Measurements from ENCODE around the gene SCARF2. TPM values are rescaled to one million over a fixed set of nuclear protein-coding genes. Genes with fewer than 3 reads are reported as not detected.
A peak's percentile ranks its signal among the peaks of the same experiment; 100 is the strongest.
"Not testable (repeated sequence)": the region's sequence is repeated elsewhere in the genome, so short reads cannot be mapped to it uniquely, and the experiment has no call there.

The SCARF2 gene
- total RNA-seq, 6 donors from 2014 or later = 10.1 to 36.7 (median 16.1) TPM

- ATAC-seq (ENCODE audit: low FRiP score in 2 of 2) = no peak
- Histone ChIP-seq H3K36me3 (no peaks in the 10 kb centered on the region), H3K4me3 (no peak overlapping the region), H3K27me3 (no peaks in the 10 kb centered on the region), H3K27ac (no peak overlapping the region), H3K4me1 (peaks cover 0 to 8% (median 2%) of the 10 kb centered on the region in 4 donors), H3K9me3 (no peaks in the 10 kb centered on the region)
- 90 to 91% methylated on average over 9 of the region's 9 CpGs for WGBS, 2 donors
- TF ChIP-seq POLR2A (IDR thresholded peaks at IDR 0.05) (no peak), EP300 (IDR thresholded peaks at IDR 0.05) (no peak), POLR2AphosphoS5 (IDR thresholded peaks at IDR 0.05) (no peak), CTCF (IDR thresholded peaks at IDR 0.05) (no peak)
- no peak for DNase-seq
Observed at GRCh38 chr22:20413217-20414058, 24.2 kb downstream of the SCARF2 start.

- ATAC-seq (ENCODE audit: low FRiP score in 2 of 2) (no peak), DNase-seq (no peak)
- Histone ChIP-seq H3K9me3 (no peaks in the 10 kb centered on the region), H3K27me3 (no peaks in the 10 kb centered on the region), H3K27ac (no peak overlapping the region), H3K36me3 (peaks cover 0 to 3% (median 0%) of the 10 kb centered on the region in 4 donors), H3K4me3 (no peak overlapping the region), H3K4me1 (peaks cover 0 to under 1% (median 0%) of the 10 kb centered on the region in 4 donors)
- TF ChIP-seq CTCF (IDR thresholded peaks at IDR 0.05) (no peak), POLR2AphosphoS5 (IDR thresholded peaks at IDR 0.05) (no peak), EP300 (IDR thresholded peaks at IDR 0.05) (no peak), POLR2A (IDR thresholded peaks at IDR 0.05) (no peak)
- 57 to 63% methylated on average over 10 of the region's 10 CpGs for WGBS, 2 donors
Observed at GRCh38 chr22:20412474-20413216, 25.0 kb downstream of the SCARF2 start.

- not testable (repeated sequence) for H3K4me3 ChIP-seq; H3K27ac ChIP-seq; H3K27me3 ChIP-seq; DNase-seq; H3K4me1 ChIP-seq; ATAC-seq (ENCODE audit: low FRiP score in 2 of 2); H3K9me3 ChIP-seq
- 94 to 95% methylated on average over 3 of the region's 3 CpGs for WGBS, 2 donors
- H3K36me3 ChIP-seq = peaks cover 5 to 29% (median 19%) of the 10 kb centered on the region in 4 donors
Observed at GRCh38 chr22:20409385-20409784, 28.2 kb downstream of the SCARF2 start.

GRCh38 chr22:20408891-20409290 lies 28.7 kb downstream of the SCARF2 start:
- H3K4me1 ChIP-seq = no peaks in the 10 kb centered on the region
- H3K27ac ChIP-seq = no peak overlapping the region
- H3K4me3 ChIP-seq = no peak overlapping the region
- ATAC-seq (ENCODE audit: low FRiP score in 2 of 2) = no peak
- no peaks in the 10 kb centered on the region for H3K27me3 ChIP-seq
- H3K36me3 ChIP-seq = peaks cover 5 to 31% (median 21%) of the 10 kb centered on the region in 4 donors
- no peaks in the 10 kb centered on the region for H3K9me3 ChIP-seq
- no peak for TF ChIP-seq POLR2A (IDR thresholded peaks at IDR 0.05)
- no peak for TF ChIP-seq CTCF (IDR thresholded peaks at IDR 0.05)
- no peak for TF ChIP-seq POLR2AphosphoS5 (IDR thresholded peaks at IDR 0.05)
- TF ChIP-seq EP300 (IDR thresholded peaks at IDR 0.05) = no peak
- DNase-seq = no peak
- WGBS, 2 donors = 93 to 95% methylated on average over 4 of the region's 4 CpGs

- peaks cover 5 to 37% (median 24%) of the 10 kb centered on the region in 4 donors for H3K36me3 ChIP-seq
- no peaks in the 10 kb centered on the region for H3K4me1 ChIP-seq
- TF ChIP-seq POLR2AphosphoS5 (IDR thresholded peaks at IDR 0.05) = no peak
- no peak for TF ChIP-seq EP300 (IDR thresholded peaks at IDR 0.05)
- no peak for TF ChIP-seq CTCF (IDR thresholded peaks at IDR 0.05)
- TF ChIP-seq POLR2A (IDR thresholded peaks at IDR 0.05) = no peak
- WGBS, 2 donors = 84 to 86% methylated on average over 3 of the region's 3 CpGs
- H3K27me3 ChIP-seq = no peaks in the 10 kb centered on the region
- no peak overlapping the region for H3K27ac ChIP-seq
- peak in 1 of 2 donors; percentile 15 for DNase-seq
- H3K9me3 ChIP-seq = no peaks in the 10 kb centered on the region
- no peak for ATAC-seq (ENCODE audit: low FRiP score in 2 of 2)
- no peak overlapping the region for H3K4me3 ChIP-seq
Observed at GRCh38 chr22:20407829-20408228, 29.8 kb downstream of the SCARF2 start.
